ENCODE measurements around the gene IQCH.
"Not testable (repeated sequence)": the region's sequence is repeated elsewhere in the genome, so short reads cannot be mapped to it uniquely, and the experiment has no call there.

The IQCH gene

GRCh38 chr15:67276666-67277065 is 22.1 kb downstream of the IQCH start:
- Histone ChIP-seq H3K27ac (no peak overlapping the region), H3K36me3 (ENCODE audit: insufficient read depth) (no peaks in the 10 kb centered on the region), H3K4me3 (IDR thresholded peaks at IDR 0.05; ENCODE audit: insufficient read depth, low read depth, low read length) (no peak overlapping the region), H2AFZ (ENCODE audit: low read depth) (no peak overlapping the region), H3K9ac (no peak overlapping the region), H3K79me2 (ENCODE audit: insufficient read depth, low read depth) (no peaks in the 10 kb centered on the region), H3K27me3 (ENCODE audit: insufficient read depth, low read depth) (no peaks in the 10 kb centered on the region), H3K4me1 (ENCODE audit: low read depth, poor library complexity, severe bottlenecking) (no peaks in the 10 kb centered on the region), H3K4me2 (no peak overlapping the region), H4K20me1 (ENCODE audit: insufficient read depth) (no peaks in the 10 kb centered on the region)
- no peak for TF ChIP-seq CTCF (conservative IDR thresholded peaks at IDR 0.05; ENCODE audit: low read depth, low read length)

GRCh38 chr15:67280217-67280616 is 25.6 kb downstream of the IQCH start:
- H3K79me2 ChIP-seq (ENCODE audit: insufficient read depth, low read depth): no peaks in the 10 kb centered on the region
- no peaks in the 10 kb centered on the region for H3K4me1 ChIP-seq (ENCODE audit: low read depth, poor library complexity, severe bottlenecking)
- no peak overlapping the region for H2AFZ ChIP-seq (ENCODE audit: low read depth)
- H3K36me3 ChIP-seq (ENCODE audit: insufficient read depth): no peaks in the 10 kb centered on the region
- no peaks in the 10 kb centered on the region for H4K20me1 ChIP-seq (ENCODE audit: insufficient read depth)
- no peak overlapping the region for H3K9ac ChIP-seq
- no peak overlapping the region for H3K27ac ChIP-seq
- no peak for TF ChIP-seq CTCF (conservative IDR thresholded peaks at IDR 0.05; ENCODE audit: low read depth, low read length)
- H3K27me3 ChIP-seq (ENCODE audit: insufficient read depth, low read depth): no peaks in the 10 kb centered on the region
- no peak overlapping the region for H3K4me3 ChIP-seq (IDR thresholded peaks at IDR 0.05; ENCODE audit: insufficient read depth, low read depth, low read length)
- no peak overlapping the region for H3K4me2 ChIP-seq

GRCh38 chr15:67281714-67282113 is 27.1 kb downstream of the IQCH start:
- no peak for TF ChIP-seq CTCF (conservative IDR thresholded peaks at IDR 0.05; ENCODE audit: low read depth, low read length)
- no peak overlapping the region for H3K4me3 ChIP-seq (IDR thresholded peaks at IDR 0.05; ENCODE audit: insufficient read depth, low read depth, low read length)
- no peaks in the 10 kb centered on the region for H3K27me3 ChIP-seq (ENCODE audit: insufficient read depth, low read depth)
- H2AFZ ChIP-seq (ENCODE audit: low read depth): no peak overlapping the region
- H3K27ac ChIP-seq: no peak overlapping the region
- H3K4me2 ChIP-seq: no peak overlapping the region
- no peak overlapping the region for H3K9ac ChIP-seq
- no peaks in the 10 kb centered on the region for H3K4me1 ChIP-seq (ENCODE audit: low read depth, poor library complexity, severe bottlenecking)
- no peaks in the 10 kb centered on the region for H3K36me3 ChIP-seq (ENCODE audit: insufficient read depth)
- H3K79me2 ChIP-seq (ENCODE audit: insufficient read depth, low read depth): no peaks in the 10 kb centered on the region
- H4K20me1 ChIP-seq (ENCODE audit: insufficient read depth): no peaks in the 10 kb centered on the region

GRCh38 chr15:67285625-67286024 is 31.0 kb downstream of the IQCH start:
- H4K20me1 ChIP-seq (ENCODE audit: insufficient read depth); H3K27ac ChIP-seq; H3K4me3 ChIP-seq (IDR thresholded peaks at IDR 0.05; ENCODE audit: insufficient read depth, low read depth, low read length); H3K9ac ChIP-seq; H3K36me3 ChIP-seq (ENCODE audit: insufficient read depth); H3K27me3 ChIP-seq (ENCODE audit: insufficient read depth, low read depth); H3K4me1 ChIP-seq (ENCODE audit: low read depth, poor library complexity, severe bottlenecking); H3K4me2 ChIP-seq; H2AFZ ChIP-seq (ENCODE audit: low read depth); H3K79me2 ChIP-seq (ENCODE audit: insufficient read depth, low read depth): not testable (repeated sequence)

GRCh38 chr15:67286400-67286799 is 31.8 kb downstream of the IQCH start:
- H3K9ac ChIP-seq; H3K4me1 ChIP-seq (ENCODE audit: low read depth, poor library complexity, severe bottlenecking); H2AFZ ChIP-seq (ENCODE audit: low read depth); H3K4me3 ChIP-seq (IDR thresholded peaks at IDR 0.05; ENCODE audit: insufficient read depth, low read depth, low read length); H3K36me3 ChIP-seq (ENCODE audit: insufficient read depth); H3K27ac ChIP-seq; H3K27me3 ChIP-seq (ENCODE audit: insufficient read depth, low read depth); H4K20me1 ChIP-seq (ENCODE audit: insufficient read depth); H3K79me2 ChIP-seq (ENCODE audit: insufficient read depth, low read depth); H3K4me2 ChIP-seq: not testable (repeated sequence)

All from KMS-11 (cell line).